ENCODE results near the gene PHLDA3.
"Not testable (repeated sequence)": the region's sequence is repeated elsewhere in the genome, so short reads cannot be mapped to it uniquely, and the experiment has no call there.

PHLDA3 gene

DNA sequence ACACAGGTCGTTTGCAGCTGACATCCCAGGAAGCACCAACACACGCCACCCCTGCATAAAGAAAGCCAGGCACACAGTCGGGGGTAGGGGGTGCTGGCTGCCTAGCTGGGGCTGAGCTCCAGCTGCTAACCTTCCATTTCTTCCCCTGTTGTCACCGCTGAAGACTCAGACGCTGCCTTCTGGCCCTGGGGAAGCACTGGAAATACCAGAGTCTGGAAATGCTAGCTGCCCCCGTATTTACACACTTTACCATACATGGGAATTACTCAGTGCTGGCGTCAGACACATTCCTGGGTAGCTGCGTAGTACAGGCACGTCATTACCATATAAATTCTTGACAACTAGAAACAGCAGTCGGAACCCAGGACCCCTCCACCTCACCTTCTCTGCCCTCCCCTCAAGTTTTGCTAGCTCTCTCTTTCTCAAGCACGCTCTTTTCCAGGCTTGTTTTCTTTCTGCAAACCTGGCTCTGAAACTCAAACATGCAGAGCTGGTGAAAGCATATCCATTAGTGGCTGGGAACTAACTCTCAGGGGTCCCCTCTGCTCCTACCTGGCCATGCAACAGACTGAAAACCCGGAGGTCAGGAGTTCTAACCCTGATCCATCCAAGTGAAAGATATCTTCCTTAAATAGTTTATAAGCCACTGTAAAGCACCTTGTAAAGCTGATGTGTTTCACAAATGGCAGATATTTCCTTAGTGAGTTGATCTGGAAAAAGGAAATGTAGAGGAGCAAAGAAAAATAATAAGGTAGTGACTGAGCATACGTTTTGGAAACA is 34.6 kb upstream of the PHLDA3 start:
- no peak for DNase-seq

DNA sequence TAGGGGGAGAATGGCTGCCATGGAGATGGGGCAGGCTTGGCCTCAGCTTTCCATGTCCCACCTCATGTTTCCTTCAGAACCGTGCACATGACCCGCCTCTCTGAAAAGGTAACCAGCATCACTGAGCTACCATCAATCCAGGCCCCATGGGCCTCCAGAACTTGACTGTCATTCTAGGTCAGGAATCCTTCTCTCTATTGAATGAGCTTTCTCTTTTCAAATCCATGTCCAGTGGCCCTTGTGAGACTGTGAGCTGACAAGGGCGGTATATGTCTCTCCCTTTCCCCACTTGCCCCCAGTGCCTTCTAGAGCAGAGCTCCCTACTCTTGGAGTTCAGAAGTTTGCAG is 33.5 kb upstream of the PHLDA3 start:
- no peak for DNase-seq

DNA sequence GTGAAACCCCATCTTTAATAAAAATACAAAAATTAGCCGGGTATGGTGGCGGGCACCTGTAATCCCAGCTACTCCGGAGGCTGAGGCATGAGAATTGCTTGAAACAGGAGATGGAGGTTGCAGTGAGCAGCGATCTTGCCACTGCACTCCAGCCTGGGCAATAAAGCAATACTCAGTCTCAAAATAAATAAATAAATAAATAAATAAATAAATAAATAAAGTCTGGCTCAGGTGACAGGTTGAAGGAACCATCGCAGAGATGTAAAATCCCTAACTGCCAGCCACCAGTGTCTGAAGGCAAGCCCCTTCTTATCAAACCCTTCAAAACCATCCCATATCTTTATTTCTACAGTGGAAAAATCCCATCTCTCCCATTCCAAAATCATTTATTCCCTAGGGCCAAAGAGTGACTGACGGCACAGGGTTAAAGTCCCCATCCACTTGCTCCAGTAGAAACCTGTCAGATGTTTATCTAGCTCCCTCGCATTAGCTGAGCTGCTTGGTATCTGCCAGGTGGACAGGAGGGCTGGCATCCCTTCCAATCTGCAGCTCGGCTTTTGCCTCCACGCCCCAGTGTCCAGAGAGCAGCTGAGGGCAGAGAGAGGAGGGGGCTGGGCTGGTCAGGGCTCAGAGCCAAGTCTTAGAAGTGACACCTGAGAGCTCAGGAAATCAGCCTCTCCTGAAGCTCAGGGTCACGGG is 33.0 kb upstream of the PHLDA3 start:
- no peak for DNase-seq

DNA sequence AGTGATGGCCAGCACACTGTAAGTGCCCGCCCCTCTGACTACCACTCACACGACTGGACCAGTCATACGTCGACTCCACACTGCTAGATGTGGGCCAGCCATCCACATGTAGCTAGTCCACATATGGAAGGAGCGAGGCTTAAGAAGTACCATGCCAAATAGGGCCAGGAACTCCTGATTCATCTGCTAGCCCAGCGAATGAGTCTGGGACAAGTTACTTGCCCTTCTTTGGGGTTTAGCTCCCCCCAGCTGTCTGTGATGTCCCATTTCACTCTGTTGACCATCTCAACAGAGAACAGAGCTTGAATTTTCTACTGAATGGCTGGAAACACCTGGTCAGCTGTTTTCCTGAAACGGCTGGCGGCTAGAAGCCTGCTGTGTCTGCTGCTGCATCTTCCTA is 32.2 kb upstream of the PHLDA3 start:
- no peak for DNase-seq

DNA sequence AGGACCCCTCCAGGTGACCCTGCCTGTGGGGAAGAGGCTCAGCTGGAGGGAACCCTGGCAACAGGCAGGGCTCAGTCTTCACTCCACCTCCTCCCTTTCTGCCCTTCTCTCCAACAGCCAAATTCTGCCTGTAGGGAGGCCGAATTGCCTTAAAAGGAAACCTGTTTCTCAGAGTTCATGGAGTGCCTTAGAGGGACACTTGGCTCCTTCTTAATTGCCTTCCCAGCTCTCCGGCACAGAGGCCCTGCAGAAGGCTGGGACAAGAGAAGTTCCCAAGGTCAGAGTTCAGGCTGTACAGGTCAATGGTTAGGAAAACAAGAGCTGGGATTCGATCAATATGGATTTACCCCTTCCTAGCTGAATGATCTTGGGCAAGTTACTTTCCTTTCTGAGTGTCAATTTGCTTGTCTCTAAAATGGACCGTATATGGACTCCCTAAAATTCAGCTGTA is 31.7 kb upstream of the PHLDA3 start:
- peak; percentile 86 for DNase-seq

DNA sequence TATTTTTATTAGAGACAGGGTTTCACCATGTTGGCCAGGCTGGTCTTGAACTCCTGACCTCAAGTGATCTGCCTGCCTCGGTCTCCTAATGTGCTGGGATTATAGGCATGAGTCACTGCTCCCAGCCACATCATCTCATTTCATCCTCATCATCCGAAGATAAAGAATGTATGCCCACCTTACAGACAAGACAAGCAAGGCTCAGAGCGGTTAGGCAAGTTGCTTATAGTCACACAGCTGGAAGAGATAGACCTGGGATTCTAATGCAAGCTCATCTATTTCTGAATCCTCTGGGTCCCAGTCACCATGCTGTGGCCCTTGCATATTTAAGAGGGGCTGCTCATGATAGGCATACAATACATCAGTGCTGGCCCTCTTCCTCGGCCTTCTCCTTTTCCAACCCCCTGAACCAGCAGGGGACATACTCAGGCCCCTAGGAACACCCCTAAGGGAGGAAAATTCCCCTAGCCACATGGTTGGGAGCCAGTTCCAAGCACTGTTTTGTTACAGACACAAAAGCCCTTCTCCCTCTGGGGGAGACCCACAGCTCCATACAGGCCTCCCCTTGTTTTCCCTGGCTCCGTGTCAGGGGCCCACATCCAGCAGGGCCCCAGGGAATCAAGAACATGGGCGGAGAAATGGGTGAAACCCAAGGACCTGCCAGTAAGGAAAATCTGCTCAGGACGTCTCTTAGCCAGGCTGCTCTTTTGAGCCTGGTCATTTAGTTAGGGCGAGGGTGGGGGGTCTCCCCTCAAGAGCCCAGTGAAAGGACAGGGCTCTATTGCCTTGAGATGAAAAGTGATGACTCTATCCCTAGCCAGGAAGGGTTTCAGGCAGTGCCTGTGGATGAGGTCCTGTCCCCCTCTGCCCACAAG is 31.0 kb upstream of the PHLDA3 start:
- DNase-seq = peak; percentile 94

DNA sequence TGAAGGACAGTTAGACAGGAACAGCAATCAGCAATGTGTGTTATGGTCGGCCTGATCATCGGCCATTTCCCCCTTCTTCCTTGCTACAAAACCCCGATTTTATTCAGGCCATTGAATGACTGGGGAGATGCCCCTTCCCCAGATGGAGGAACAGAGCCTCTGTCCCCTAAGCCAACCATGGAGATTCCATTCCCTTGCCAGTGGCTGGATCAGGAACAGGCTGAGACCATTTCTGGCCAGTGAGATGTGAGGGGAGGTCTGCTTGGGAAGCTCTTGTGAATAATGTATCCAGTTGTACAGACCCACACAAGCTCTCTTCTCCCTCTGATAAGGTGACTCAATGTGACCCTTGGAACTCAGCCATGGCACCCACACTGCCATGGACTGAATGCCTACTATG is 30.2 kb upstream of the PHLDA3 start:
- no peak for DNase-seq

DNA sequence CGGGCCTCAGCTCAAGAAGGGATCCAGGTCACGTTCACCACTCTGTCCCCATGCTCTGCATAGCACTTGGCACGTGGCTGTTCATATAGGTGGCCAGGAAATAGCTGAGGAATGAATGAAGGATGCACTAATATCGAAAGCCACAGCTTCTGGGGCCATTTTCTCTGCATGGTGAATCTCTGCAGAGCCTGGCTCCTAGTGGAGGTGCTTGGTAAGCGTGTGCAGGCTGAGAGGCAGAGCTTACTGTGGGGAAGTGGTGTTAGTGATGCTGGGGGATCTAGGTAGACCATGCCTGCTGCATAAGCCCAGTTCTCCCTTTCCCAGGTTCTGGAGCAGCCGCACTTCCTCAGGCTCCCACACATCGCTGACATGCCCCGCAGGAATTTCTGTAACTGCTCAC is 29.6 kb upstream of the PHLDA3 start:
- no peak for DNase-seq

DNA sequence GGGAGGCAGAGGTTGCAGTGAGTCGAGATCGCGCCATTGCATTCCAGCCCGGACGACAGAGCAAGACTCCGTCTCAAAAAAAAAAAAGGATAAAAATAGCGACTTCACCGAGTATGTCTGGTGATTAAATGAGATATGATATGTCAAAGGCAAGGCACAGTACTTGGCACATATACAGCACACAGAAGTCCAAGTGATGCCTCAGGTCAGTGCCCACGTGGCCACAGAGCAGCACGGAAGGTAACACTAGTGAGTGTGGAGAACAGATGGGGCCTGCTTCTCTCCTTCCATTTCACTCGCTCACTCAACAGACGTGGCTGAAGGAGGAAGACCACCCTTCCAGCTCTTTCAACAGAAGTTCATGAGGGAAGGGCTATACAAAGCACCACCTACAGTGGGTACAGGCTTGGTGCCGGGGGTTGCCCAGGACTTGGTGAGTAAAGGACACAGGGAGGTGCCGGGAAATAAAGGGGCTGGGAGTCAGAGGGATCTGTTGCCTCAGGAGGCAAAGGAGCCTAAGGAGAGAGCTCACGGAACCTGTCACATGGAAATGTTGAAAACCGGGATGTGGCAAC is 29.0 kb upstream of the PHLDA3 start:
- DNase-seq = no peak

DNA sequence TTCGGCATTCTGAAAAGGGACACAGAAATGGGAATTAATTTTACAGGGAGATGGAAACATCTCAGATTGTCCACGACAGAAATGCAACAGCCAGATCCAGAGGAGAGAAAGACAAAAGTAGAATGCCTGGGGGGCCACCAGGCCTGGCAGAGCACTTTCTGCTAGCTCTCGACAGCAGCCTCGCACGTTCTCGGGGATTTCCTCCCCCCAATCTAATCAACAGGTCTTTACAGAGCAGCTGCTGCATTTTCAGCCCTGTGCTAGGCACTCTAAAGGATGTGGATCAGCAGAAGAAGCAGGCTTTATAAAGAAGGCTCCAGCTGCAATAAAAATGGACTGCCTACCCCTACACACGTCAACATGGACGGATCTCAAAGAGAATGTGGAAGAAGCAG is 27.3 kb upstream of the PHLDA3 start:
- DNase-seq = no peak

DNA sequence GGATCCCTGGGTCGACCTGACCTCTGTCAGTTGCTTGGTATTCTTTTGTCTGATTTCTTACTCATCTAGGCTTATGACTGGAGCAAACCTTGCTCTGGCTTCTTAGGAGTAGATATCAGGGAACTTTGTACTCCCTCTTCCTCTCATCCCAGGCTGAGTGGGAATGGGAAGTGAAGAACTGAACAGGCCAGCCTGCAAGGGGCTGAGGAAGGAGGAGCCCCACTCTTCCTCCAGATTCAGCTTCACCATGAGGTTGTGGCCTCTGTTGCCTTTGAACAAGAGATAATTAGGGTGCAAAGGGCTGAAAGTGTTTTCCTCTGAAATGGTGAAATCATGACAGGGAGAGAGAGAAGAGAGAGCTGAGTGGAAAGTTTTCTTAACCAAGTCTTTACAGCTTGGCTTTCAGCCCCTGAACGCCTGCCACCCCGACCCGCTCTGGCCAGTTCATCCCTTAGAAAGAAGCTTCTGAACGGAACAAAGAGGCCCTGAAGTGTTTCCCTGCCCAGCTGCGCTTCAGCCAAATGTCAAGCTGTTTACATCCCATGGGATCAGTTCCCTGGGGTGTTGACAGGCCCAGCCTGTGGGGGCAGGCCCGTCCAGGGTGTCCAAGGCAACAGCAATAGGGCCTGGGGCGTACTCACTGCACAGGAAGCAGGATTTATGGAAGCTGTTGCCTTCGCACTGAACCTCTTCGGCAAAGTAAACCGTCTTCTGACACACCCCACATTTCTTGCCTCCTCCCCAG is 26.7 kb upstream of the PHLDA3 start:
- DNase-seq = peak; percentile 89

DNA sequence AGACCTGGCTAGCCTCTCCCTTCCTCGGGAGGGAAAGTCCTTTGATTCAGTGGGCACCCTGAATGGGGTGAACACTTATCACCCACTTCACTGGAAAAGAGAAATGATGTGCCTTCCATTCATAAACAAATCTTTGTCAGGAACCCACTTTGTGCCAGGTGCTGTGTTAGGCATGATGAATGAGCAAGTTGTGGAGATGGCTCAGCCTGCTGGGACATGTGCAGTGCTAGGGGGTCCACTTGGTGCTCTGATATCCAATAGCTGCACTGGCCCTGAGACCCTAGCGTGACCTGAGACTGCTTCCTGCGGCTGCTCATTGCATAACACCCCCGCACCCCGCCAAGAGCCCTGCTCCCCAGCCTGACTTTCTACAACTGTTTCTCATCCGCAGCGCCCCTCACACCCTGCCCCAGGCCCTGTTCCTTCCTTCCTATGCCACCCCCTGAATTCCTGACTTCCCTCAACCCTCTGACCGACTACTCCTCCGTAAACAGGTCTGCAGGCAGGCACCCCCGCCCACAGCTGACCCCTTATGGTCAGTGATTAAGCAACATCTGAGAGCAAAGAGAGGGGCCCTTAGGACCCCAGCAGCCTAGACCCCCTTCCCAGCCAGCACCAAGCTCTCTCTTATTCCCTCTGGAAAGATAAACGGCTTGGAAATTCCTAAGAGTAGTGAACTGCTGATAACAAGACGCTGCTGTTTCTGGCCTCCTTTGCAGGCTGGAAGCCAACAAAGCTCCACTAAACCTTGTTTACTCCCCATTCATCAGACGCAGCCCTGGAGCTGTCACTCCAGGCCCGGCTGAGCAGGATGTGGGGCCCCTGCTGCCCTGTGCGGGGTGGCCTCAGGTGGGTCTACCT is 25.0 kb upstream of the PHLDA3 start:
- DNase-seq = no peak

DNA sequence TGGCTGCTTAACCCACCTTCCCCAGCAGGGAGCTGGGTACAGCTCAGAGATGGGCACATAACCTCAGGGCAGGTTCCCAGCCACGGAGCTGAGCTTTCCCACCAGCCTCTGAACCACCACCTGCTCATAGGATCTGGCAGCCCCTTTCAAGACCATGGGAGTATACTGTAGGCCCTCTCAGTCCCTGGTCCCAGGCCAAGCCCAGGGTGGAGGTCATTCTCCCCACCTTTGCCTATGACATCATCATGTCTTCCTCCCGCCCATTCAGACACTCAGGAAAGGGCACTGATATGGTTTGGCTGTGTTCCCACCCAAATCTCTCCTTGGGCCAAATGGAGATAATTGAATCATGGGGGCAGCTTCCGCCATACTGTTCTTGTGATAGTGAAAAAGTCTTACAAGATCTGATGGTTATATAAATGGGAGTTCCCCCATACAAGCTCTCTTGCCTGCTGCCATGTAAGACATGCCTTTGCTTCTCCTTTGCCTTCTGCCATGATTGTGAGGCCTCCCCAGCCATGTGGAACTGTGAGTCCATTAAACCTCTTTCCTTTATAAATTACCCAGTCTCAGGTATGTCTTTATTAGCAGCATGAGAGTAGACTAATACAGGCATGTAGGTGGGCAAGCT is 24.2 kb upstream of the PHLDA3 start:
- not testable (repeated sequence) for DNase-seq

DNA sequence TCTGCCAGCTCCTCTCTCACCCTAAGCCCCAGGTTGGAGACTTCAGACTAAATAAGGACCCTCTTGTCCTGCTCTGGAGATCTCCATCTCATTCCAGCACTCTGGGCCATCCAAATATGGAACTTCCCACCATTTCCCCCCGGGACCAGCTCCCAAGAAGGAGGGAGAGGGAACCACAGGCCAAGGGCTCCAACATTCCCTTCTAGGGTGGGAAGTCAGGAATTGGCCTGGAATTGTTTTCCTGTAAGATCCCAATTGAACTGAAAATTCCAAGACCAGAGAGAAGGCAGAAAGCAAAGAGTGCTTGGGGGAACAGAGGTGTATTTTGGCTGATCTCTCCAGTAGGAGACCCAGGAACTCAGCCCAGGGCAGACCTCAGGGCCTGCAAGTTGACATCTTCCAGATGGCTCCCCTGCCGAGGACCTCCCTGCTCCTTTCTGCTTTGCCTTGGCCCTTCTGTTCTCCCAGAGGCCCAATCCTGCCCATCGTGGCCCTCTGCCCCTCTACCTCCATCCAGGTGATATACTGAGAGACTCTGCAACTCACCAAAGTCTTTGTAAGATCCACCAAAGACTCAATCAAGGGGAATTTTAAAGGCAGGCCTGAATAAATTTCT is 23.0 kb upstream of the PHLDA3 start:
- DNase-seq = no peak

DNA sequence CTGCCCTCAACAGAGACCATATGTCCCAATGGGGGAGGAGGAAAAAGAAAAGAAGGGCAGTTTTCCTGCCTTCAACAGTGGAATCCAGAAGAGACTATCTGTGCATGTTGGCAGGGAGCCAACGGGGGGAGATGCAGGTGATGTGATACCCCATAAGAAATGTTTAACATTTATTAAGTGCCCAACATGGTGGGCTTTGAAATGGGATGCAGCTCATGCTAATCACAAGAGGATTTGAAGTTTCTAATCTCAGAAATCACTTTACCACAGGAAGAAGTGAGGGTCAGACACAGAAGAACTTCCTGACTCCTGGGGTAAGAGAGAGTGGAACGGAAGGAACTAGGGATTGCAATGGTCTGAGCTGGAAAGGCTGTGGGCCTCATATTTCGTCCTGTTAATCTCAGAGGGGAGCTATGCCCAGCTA is 21.7 kb upstream of the PHLDA3 start:
- DNase-seq = no peak

DNA sequence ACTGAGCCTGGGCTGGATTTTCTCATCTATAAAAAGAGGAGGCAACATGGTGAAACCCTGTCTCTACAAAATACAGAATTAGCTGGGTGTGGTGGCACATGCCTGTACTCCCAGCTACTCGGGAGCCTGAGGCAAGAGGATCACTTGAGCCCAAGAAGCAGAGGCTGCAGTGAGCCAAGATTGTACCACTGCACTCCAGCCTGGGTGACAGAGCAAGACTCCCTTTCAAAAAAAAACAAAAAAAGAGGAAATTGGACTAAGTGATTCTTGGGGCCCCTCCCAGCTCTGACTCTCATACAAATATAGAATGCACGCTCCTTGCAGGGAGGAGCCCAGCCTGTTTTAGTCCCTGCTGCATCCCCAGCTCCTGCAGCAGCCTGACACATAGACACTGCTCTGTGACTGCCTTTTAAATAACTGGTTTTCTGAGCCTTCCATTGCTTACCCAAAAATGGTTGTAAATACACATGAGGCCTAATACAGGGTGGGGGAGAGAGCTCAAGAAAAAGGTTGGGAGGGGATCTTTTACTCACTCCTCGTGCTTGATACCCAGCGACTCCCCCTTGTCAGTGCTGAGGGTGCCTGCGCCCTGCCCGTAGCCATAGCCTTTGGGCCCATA is 20.8 kb upstream of the PHLDA3 start:
- no peak for DNase-seq

DNA sequence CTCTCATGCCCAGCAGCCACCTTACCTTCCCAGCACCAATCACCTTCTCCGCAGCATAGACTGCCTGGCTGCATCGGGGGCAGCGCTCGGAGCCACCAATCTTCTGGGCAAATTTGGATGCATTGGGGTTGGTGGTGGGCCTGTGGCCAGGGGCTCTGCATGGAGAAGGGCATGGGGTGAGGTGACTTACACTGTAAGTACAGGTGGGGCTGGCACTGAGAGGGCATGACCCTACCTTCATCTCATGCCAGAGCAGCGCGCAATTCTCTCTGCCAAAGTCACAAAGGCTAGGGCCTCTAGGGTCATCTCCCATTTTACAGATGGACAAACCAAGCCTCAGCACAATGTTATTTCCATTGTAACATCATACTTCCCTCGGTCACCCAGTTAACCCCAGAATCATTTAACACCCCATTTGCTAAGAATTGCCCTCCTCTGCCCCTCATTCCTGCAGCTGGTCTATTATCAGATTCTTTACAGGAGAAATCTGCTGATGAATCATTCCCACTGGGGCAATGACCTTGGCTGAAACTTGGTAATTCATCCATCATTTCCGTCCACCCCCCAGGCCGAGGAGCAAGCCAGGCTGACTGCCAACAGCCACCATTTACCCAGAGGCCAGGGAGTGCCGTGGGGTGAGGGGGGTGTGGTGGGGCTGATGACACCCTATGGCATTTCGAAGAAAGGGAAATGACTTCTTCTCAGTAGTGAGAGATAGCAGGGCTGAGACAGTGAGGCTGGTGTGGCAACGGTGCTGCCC is 20.0 kb upstream of the PHLDA3 start:
- no peak for DNase-seq

DNA sequence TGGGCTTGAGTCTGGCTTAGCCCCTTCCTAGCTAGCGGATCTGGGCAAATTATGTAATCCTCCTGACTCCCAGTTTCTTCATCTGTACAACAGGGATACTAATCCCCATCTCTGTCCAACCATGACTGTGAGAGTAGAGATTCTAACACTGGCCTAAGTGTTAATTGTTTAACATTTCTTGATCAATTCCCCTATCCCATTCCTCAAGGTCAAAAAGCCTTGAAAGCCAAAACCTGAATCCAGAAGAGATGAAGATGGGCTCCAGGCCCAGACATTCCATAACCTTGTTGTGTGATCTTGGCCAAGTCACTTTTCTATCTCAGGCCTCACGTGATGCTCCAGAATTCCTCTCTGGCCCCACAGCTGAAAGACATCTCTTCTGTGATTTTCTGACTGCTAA is 18.8 kb upstream of the PHLDA3 start:
- DNase-seq = no peak

DNA sequence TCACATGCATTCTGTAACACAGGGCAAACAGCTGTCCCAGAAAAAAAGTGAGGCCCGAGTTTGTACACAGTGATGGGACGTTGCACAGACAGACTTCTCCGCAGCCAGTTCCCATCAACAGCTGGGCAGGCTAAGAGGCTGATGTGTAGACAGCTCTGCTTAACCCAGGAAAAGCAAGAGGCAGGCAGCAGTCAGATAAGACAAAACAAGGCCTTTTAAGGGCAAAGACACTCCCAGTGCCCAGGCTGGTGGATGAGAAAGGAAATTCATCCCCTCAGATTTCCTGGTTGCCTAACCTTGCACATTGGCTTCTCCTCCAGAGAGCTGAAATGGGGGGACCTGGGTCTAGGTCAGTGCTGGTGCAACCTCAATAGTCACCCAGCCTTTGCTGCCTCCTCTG is 17.2 kb upstream of the PHLDA3 start:
- DNase-seq = no peak
